HG03469 (cell line): ENCODE data around the gene ANXA2R.

Experiments
- ATAC-seq: cut with Tn5 transposase; IDR thresholded peaks from one replicate; pipeline ENCODE4 v1.9.1; 2021; ENCODE audit warnings: mild to moderate bottlenecking, moderate library complexity, moderate number of reproducible peaks; ENCODE audit not compliant: unreplicated experiment

ANXA2R gene

GRCh38 chr5:43006424-43007202 is 33.5 kb downstream of the ANXA2R start:
- no peak for ATAC-seq

- no peak for ATAC-seq
Observed at GRCh38 chr5:43005031-43005430, 35.1 kb downstream of the ANXA2R start.

- ATAC-seq, result no peak
Observed at GRCh38 chr5:43001748-43002147, 38.4 kb downstream of the ANXA2R start.

- no peak for ATAC-seq
Observed at GRCh38 chr5:43000914-43001313, 39.2 kb downstream of the ANXA2R start.

GRCh38 chr5:43000111-43000840 is 39.8 kb downstream of the ANXA2R start:
- no peak for ATAC-seq

- no peak for ATAC-seq
Observed at GRCh38 chr5:42995360-42995751, 44.8 kb downstream of the ANXA2R start.

- no peak for ATAC-seq
Observed at GRCh38 chr5:42994555-42995359, 45.4 kb downstream of the ANXA2R start.

- no peak for ATAC-seq
Observed at GRCh38 chr5:42994246-42994554, 45.9 kb downstream of the ANXA2R start.

GRCh38 chr5:42993516-42994245 is 46.4 kb downstream of the ANXA2R start:
- ATAC-seq, result no peak

- ATAC-seq, result peak; percentile 28
Observed at GRCh38 chr5:42992088-42992879, 47.8 kb downstream of the ANXA2R start.

GRCh38 chr5:42991404-42992087 is 48.6 kb downstream of the ANXA2R start:
- ATAC-seq, result peak; percentile 15

- no peak for ATAC-seq
Observed at GRCh38 chr5:42990892-42991291, 49.2 kb downstream of the ANXA2R start.
